ENCODE data around the gene CDH4. TPM values are rescaled to one million over a fixed set of nuclear protein-coding genes. Genes with fewer than 3 reads are reported as not detected.

CDH4 gene
- total RNA-seq, 2 experiments from 2014 or later: 0.10 to 0.21 TPM

- DNase-seq: no peak
- Mint-ChIP-seq H3K4me3 (no peak overlapping the region), H3K4me1 (ENCODE audit: low read depth) (peaks cover 4% of the 10 kb centered on the region), H3K36me3 (no peaks in the 10 kb centered on the region), H3K27me3 (no peaks in the 10 kb centered on the region), H3K9me3 (no peaks in the 10 kb centered on the region), H3K27ac (no peak overlapping the region)
- intact Hi-C loops (cut with micrococcal nuclease): no loop called here
- ChIA-PET POLR2A (no interaction called here), CTCF (no interaction called here)
Measured at GRCh38 chr20:61513124-61514017, 261.3 kb downstream of the CDH4 start.

- DNase-seq: no peak
- Mint-ChIP-seq H3K4me1 (ENCODE audit: low read depth) (peaks cover 4% of the 10 kb centered on the region), H3K27me3 (no peaks in the 10 kb centered on the region), H3K27ac (no peak overlapping the region), H3K36me3 (no peaks in the 10 kb centered on the region), H3K9me3 (no peaks in the 10 kb centered on the region), H3K4me3 (no peak overlapping the region)
- intact Hi-C loops (cut with micrococcal nuclease): no loop called here
- POLR2A ChIA-PET: no interaction called here
- CTCF ChIA-PET: no interaction called here
Measured at GRCh38 chr20:61514018-61514365, 261.9 kb downstream of the CDH4 start.

DNA sequence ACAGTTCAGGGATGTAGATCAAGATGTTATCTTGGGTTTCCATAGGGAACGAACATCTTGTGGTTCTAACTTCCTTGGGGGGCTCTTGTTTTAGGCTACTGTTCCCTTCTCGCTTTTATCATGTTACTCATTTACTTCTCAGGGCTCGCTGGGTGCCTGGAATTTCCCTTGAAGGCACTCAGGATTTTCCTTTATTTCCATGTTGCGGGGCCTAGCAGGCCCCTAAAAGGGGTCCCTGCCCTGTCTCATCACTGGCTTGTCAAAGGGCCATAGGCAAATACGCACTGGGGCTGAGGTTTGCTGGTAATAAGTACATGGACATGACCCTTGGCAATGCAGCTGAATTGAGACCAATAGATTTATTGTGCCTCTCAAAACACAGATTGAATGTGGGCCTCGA lies 262.3 kb downstream of the CDH4 start:
- no peak for DNase-seq
- POLR2A ChIA-PET: no interaction called here
- H3K4me1 Mint-ChIP-seq (ENCODE audit: low read depth): peaks cover 4% of the 10 kb centered on the region
- H3K27me3 Mint-ChIP-seq: no peaks in the 10 kb centered on the region
- CTCF ChIA-PET: no interaction called here
- H3K36me3 Mint-ChIP-seq: no peaks in the 10 kb centered on the region
- no peak overlapping the region for H3K4me3 Mint-ChIP-seq
- H3K9me3 Mint-ChIP-seq: no peaks in the 10 kb centered on the region
- no peak overlapping the region for H3K27ac Mint-ChIP-seq
- intact Hi-C loops (cut with micrococcal nuclease): no loop called here

- POLR2A ChIA-PET: no interaction called here
- no peak overlapping the region for H3K4me3 Mint-ChIP-seq
- peaks cover 4% of the 10 kb centered on the region for H3K4me1 Mint-ChIP-seq (ENCODE audit: low read depth)
Measured at GRCh38 chr20:61514805-61515505, 262.9 kb downstream of the CDH4 start.

DNA sequence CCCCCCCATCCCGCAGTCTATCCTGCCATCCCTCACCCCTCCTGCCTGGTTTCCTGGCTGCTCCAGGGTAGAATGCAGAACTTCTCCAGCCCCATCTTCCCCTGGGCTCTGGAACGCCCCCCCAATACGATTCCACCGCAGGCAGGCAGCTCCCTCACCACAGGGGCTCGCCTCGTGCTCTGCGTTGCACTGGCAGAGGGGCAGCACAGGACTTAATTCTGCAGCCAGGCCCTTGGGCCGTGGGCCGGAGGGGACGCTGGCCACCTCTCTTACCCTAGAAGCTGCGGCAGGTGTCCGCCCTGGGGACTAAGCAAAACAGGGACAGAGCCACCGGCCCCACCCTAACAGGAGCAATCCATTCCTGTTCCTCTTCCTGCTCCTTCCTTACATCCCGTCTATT lies 263.9 kb downstream of the CDH4 start:
- H3K4me1 Mint-ChIP-seq (ENCODE audit: low read depth): peaks cover under 1% of the 10 kb centered on the region
- H3K36me3 Mint-ChIP-seq: no peaks in the 10 kb centered on the region
- no peaks in the 10 kb centered on the region for H3K9me3 Mint-ChIP-seq
- CTCF ChIA-PET: no interaction called here
- DNase-seq: no peak
- POLR2A ChIA-PET: no interaction called here
- no peak overlapping the region for H3K27ac Mint-ChIP-seq
- intact Hi-C loops (cut with micrococcal nuclease): no loop called here
- H3K4me3 Mint-ChIP-seq: no peak overlapping the region
- H3K27me3 Mint-ChIP-seq: no peaks in the 10 kb centered on the region

More at GRCh38 chr20:61514805-61515505, 262.9 kb downstream of the CDH4 start:
- H3K27ac Mint-ChIP-seq: no peak overlapping the region
- intact Hi-C loops (cut with micrococcal nuclease): no loop called here
- no peaks in the 10 kb centered on the region for H3K27me3 Mint-ChIP-seq
- H3K36me3 Mint-ChIP-seq: no peaks in the 10 kb centered on the region
- no peak for DNase-seq
- CTCF ChIA-PET: no interaction called here
- H3K9me3 Mint-ChIP-seq: no peaks in the 10 kb centered on the region

DNA sequence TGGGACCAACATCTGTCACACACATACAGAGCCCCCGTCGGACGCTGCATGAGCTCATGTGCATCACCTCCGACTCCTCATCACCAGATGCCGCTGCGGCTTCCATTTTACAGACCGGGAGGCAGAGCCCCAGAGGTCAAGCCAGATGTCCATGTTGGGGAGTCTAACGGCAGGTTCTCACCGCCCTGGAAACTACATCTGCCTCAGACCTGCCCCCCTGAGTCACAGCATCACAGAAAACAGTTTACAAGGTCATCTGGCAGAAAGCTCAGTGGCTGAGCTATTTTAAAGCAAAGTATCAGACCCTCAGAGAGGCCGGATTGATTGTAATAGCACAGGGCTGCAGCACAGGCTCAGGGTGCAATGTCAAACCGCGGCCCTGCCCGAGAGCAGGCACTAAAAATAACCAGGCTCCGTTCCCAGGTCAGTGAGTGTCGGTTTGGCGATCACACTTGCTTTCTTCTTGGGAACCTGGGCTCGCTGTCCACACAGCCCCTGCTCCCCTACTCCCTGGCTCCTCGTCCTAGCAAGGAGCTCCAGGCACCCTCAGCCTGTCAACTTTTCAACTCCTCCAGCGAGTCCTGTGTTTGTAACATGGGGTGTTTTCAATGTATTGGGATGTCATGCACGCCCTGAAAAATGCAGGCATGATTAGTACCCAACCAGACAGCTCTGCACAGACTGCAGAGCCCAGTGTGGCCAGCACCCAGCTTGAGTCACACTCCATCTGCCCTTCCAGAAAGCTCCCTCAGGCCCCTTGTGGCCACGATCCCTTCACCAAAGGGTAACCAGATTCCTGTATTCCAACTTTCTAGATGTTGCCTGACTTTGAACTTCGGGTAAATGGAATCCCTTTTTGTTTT lies 264.5 kb downstream of the CDH4 start:
- no peaks in the 10 kb centered on the region for H3K36me3 Mint-ChIP-seq
- no peak for DNase-seq
- CTCF ChIA-PET: no interaction called here
- H3K27me3 Mint-ChIP-seq: no peaks in the 10 kb centered on the region
- no peak overlapping the region for H3K4me3 Mint-ChIP-seq
- no peak overlapping the region for H3K27ac Mint-ChIP-seq
- POLR2A ChIA-PET: no interaction called here
- intact Hi-C loops (cut with micrococcal nuclease): no loop called here
- H3K4me1 Mint-ChIP-seq (ENCODE audit: low read depth): no peaks in the 10 kb centered on the region
- H3K9me3 Mint-ChIP-seq: no peaks in the 10 kb centered on the region

DNA sequence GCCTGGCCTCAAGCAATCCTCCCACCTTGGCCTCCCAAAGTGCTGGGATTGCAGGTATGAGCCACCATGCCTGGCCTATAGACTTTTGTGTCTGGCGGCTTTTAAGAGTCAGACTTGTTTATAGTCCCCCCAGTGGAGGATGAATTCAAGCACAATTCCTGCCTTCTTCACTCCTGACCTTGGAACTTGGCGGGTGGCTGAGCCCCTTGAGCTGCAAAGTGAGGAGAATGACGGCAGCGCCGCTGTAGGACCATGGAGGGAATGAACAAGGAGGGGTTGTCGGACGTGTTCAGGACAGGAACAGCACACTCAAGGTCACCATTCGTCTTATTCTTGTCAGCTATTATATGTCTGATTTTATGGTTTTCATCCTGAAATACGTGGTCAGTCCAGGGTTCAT lies 265.4 kb downstream of the CDH4 start:
- no peak for DNase-seq
- no peak overlapping the region for H3K4me3 Mint-ChIP-seq
- H3K9me3 Mint-ChIP-seq: no peaks in the 10 kb centered on the region
- H3K27ac Mint-ChIP-seq: no peak overlapping the region
- no peaks in the 10 kb centered on the region for H3K4me1 Mint-ChIP-seq (ENCODE audit: low read depth)
- H3K36me3 Mint-ChIP-seq: no peaks in the 10 kb centered on the region
- H3K27me3 Mint-ChIP-seq: no peaks in the 10 kb centered on the region
- intact Hi-C loops (cut with micrococcal nuclease): no loop called here
- POLR2A ChIA-PET: no interaction called here
- CTCF ChIA-PET: no interaction called here

DNA sequence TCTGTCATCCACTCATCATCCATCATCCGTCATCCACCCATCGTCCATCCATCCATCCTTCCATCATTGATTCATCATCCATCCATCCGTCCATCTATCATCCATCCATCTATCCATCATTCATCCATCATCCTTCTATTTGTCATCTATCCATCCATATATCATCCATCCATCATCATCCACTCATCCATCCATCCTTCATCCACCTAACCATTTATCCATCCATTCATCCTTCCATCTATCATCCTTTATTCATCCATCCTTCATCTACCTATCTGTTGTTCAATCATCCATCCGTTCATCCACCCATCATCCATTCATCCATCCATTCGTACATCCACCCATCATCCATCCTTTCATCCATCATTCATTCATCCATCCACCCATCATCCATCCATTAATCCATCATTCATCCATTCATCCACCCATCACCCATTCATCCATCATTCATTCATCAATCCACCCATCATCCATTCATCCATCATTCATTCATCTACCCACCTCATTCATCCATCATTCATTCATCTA lies 266.4 kb downstream of the CDH4 start:
- intact Hi-C loops (cut with micrococcal nuclease): no loop called here
- DNase-seq: no peak
- no peak overlapping the region for H3K4me3 Mint-ChIP-seq
- no peaks in the 10 kb centered on the region for H3K4me1 Mint-ChIP-seq (ENCODE audit: low read depth)
- no peak overlapping the region for H3K27ac Mint-ChIP-seq
- no peaks in the 10 kb centered on the region for H3K36me3 Mint-ChIP-seq
- POLR2A ChIA-PET: no interaction called here
- H3K27me3 Mint-ChIP-seq: no peaks in the 10 kb centered on the region
- H3K9me3 Mint-ChIP-seq: no peaks in the 10 kb centered on the region
- CTCF ChIA-PET: no interaction called here

- Mint-ChIP-seq H3K36me3 (no peaks in the 10 kb centered on the region), H3K27me3 (no peaks in the 10 kb centered on the region), H3K9me3 (no peaks in the 10 kb centered on the region), H3K27ac (no peak overlapping the region), H3K4me1 (ENCODE audit: low read depth) (no peaks in the 10 kb centered on the region), H3K4me3 (no peak overlapping the region)
- POLR2A ChIA-PET: no interaction called here
- CTCF ChIA-PET: no interaction called here
- no peak for DNase-seq
- intact Hi-C loops (cut with micrococcal nuclease): no loop called here
Measured at GRCh38 chr20:61519488-61519887, 267.4 kb downstream of the CDH4 start.

- Mint-ChIP-seq H3K9me3 (no peaks in the 10 kb centered on the region), H3K36me3 (no peaks in the 10 kb centered on the region), H3K27ac (no peak overlapping the region), H3K4me3 (no peak overlapping the region), H3K4me1 (ENCODE audit: low read depth) (no peaks in the 10 kb centered on the region), H3K27me3 (no peaks in the 10 kb centered on the region)
- CTCF ChIA-PET: no interaction called here
- POLR2A ChIA-PET: no interaction called here
- DNase-seq: no peak
- intact Hi-C loops (cut with micrococcal nuclease): no loop called here
Measured at GRCh38 chr20:61520076-61520892, 268.2 kb downstream of the CDH4 start.

GRCh38 chr20:61520893-61521460 lies 268.9 kb downstream of the CDH4 start:
- DNase-seq: no peak
- Mint-ChIP-seq H3K27me3 (no peaks in the 10 kb centered on the region), H3K9me3 (no peaks in the 10 kb centered on the region), H3K4me3 (no peak overlapping the region), H3K27ac (no peak overlapping the region), H3K36me3 (no peaks in the 10 kb centered on the region), H3K4me1 (ENCODE audit: low read depth) (no peaks in the 10 kb centered on the region)
- intact Hi-C loops (cut with micrococcal nuclease): no loop called here
- ChIA-PET POLR2A (no interaction called here), CTCF (no interaction called here)
